Fibroblast of peridontal ligament (primary cell): Measurements from ENCODE around the gene NRBF2.
"Not testable (repeated sequence)": the region's sequence is repeated elsewhere in the genome, so short reads cannot be mapped to it uniquely, and the experiment has no call there.

Experiments used
- DNase-seq: peaks from one replicate; pipeline ENCODE4 v3.0.0-alpha.2; 2010; ENCODE audit errors: extremely low read depth

NRBF2 gene

GRCh38 chr10:63133056-63133820 lies at the start of gene NRBF2:
NRBF2 (plus strand) TSS chr10:63133328; CDS start chr10:63133471, 143 bp downstream.
- peak; percentile 99 for DNase-seq

DNA sequence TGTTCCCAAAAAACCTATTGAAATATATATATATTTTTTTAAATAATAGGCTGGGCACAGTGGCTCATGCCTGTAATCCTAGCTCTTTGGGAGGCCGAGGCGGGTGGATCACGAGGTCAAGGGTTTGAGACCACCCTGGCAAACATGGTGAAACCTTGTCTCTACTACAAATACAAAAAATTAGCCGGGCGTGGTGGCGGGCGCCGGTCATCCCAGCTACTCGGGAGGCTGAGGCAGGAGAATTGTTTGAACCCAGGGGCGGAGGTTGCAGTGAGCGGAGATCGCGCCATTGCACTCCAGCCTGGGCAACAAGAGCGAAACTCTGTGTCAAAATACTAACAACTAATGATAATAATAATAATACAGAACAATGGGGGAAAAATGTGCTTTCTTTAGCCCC lies 49.7 kb upstream of the NRBF2 start:
- DNase-seq = not testable (repeated sequence)

GRCh38 chr10:63083904-63084689 lies 49.0 kb upstream of the NRBF2 start:
- DNase-seq = peak; percentile 90

DNA sequence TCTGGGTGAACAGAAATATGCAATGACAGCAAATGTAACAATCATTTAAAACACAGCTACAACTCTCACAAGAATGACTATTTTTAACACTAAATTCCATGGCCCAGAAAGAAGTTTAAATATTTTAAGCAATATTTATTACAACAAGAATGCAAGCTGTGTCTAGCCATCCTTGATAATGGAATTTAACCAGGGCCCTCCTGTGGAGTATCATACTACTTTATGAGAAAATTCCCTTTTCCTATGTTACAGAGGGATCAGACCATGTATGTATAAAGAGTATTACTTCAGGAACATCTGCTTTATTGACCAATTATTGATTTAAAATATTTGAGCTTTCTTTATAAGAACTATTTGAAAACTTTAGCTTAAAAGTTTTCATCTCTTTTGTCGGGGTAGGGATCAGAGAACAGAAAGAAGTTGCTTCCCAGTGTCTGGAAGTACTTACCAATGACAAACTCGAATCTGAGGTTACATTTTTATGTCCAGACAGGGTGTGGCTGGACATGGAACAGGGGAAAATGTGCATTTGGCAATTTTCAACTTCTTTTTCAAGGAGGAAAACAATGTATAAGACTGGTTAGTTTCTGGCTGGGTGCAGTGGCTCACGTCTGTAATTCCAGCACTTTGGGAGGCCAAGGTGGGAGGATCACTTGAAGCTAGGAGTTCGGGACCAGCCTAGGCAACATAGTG lies 48.3 kb upstream of the NRBF2 start:
- DNase-seq = peak; percentile 9

GRCh38 chr10:63093227-63093626 lies 39.9 kb upstream of the NRBF2 start:
- peak; percentile 22 for DNase-seq

- no peak for DNase-seq
Observed at GRCh38 chr10:63094405-63094804, 38.7 kb upstream of the NRBF2 start.

GRCh38 chr10:63094881-63095280 lies 38.2 kb upstream of the NRBF2 start:
- no peak for DNase-seq

- no peak for DNase-seq
Observed at GRCh38 chr10:63099734-63100133, 33.4 kb upstream of the NRBF2 start.

DNA sequence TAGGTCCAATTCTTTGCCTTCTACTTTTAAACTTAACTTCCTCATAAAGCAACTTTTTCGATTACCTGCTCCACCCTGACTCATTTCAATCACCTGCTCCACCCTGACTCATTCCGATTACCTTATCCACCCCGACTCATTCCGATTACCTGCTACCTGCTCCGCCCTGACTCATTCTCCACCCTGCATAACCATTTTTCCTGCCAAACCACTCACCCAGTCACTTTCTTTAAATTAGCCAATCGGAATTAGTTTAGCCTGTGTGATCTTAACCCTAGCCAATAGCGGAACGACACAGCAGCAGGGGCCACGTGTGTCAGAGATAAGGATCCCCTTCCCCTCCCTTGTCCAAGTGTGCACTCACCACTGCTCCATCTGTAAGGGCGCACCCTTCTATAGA lies 32.0 kb upstream of the NRBF2 start:
- DNase-seq = not testable (repeated sequence)

- not testable (repeated sequence) for DNase-seq
Observed at GRCh38 chr10:63102279-63102883, 30.7 kb upstream of the NRBF2 start.

- not testable (repeated sequence) for DNase-seq
Observed at GRCh38 chr10:63103178-63103577, 29.9 kb upstream of the NRBF2 start.

DNA sequence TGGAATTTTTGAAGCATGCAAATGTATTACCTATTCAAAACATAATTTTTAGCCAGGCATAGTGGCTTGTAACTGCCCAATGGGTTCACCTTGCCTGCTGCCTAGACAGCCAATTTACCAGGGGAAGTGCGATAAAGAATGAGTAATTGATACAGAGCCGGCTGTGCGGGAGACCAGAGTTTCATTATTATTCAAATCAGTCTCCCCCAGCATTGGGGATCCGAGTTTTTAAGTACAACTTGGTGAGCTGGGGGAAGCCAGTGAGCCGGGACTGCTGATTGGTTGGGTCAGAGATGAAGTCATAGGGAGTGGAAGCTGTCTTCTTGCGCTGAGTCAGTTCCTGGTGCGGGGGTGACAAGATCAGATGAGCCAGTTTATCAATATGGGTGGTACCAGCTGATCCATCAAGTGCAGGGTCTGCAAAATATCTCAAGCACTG lies 29.1 kb upstream of the NRBF2 start:
- DNase-seq = no peak

DNA sequence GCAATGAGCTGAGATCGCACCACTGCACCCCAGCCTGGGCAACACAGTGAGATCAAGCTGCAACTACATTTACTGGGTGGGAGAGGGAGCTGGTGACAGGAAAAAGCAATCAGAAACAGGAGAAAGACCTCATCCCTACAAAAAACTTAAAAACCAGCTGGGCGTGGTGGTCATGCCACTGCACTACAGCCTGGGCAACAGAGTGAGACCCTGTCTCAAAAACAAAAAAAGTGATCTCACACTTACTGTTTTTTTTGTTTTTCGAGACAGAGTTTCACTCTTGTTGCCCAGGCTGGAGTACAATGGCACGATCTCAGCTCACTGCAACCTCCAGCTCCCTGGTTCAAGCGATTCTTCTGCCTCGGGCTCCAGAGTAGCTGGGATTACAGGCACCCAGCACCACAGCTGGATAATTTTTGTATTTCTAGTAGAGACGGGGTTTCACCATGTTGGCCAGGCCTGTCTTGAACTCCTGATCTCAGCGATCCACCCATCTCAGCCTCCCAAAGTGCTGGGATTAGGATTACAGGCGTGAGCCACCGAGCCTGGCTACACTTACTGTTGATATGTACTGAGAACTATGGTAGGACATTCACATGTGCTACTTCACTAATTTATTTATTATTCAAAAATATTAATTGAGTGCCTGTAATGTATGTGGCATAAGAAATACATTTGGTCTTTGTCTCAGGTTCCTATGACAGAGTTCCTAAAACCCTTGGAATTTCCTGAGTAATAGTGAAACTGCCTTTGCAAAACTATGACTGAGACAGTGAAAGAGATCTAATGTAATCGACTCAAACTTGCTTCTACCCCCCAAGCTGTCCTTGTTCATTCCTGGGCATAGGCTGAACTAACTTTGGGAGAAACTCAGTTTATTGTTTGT lies 27.7 kb upstream of the NRBF2 start:
- DNase-seq = peak; percentile 60

DNA sequence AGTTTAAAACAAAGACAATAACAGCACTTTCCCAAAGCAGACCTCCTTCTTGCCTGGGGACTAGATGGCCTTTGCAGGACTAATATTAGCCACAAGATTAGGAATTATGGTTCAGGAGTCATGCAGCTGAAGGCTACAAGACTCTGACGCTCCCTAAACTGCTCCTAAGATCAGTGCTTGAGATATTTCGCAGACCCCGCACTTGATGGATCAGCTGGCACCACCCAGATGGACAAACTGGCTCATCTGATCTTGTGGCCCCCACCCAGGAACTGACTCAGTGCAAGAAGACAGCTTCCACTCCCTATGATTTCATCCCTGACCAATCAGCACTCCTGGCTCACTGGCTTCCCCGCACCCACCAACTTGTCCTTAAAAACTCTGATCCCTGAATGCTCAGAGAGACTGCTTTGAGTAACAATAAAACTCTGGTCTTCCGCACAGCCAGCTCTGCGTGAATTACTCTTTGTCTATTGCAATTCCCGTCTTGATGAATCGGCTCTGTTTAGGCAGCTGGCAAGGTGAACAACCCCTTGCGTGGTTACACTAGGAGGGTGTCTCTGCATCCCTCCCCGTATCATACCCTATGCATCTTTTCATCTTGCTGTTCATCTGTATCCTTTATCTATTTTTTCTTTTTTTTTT lies 26.9 kb upstream of the NRBF2 start:
- DNase-seq = peak; percentile 55

GRCh38 chr10:63107943-63108437 lies 25.1 kb upstream of the NRBF2 start:
- no peak for DNase-seq

DNA sequence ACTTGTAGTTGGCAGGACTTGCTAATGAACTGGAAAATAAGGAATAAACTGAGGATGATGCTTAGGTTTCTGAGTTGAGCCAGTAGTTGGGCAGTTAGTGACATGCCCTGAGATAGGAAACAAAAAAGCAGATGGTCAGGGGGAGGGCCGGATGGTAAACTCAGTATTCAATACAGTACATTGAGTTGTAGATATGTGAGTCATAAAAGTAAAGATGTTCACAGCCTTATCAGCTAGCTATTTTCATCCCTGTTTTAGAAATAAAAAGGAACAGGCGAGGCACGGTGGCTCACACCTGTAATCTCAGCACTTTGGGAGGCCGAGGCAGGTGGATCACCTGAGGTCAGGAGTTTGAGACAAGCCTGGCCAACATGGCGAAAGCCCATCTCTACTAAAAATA lies 22.2 kb upstream of the NRBF2 start:
- DNase-seq = no peak

GRCh38 chr10:63114031-63114814 lies 18.9 kb upstream of the NRBF2 start:
- DNase-seq = peak; percentile 96

DNA sequence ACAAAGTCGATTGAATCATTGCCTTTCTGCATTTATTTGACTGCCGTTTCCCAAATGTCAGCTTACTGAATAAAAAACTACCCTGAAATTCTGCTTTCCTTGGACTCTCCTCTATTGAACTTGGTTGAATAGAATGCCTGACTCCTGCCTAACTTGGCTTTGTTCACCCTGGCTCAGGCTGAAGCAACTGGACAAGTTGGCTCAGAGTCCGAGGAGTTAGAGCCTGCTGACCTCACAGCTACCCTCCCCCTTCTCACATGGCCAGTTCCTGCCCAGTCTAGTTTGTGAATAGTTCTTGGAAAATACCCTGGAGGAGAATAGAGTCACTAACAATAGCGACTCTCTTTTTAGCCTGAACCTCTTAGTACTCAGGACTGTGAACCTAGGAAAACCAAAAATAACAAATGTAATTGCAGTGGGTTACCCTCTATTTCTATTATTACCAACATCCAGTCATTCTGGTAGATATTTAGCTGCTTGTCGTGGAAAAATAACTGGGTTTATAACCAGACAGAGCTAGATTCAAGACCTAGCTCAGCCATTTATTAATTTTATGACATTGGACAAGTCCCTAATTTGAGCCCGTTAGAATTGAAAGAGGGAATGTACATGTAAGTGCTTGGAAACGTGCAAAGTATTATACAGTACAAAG lies 17.3 kb upstream of the NRBF2 start:
- DNase-seq = peak; percentile 97
